GM06990 (cell line): Measurements from ENCODE around the gene B3GLCT.

Experiments
- DNase-seq: peaks from one replicate; pipeline ENCODE4 v3.0.0-alpha.2; 2011; ENCODE audit not compliant: insufficient read length; ENCODE audit errors: extremely low read depth
- H3K27me3 ChIP-seq: replicated peaks from 2 replicates; pipeline ENCODE4 v1.6.0; 2011; ENCODE audit warnings: low read length; ENCODE audit not compliant: control insufficient read depth, insufficient read depth
- H3K36me3 ChIP-seq: 2 replicates; pipeline ENCODE4 v1.5.1; 2011; ENCODE audit warnings: low read length; ENCODE audit not compliant: control insufficient read depth, insufficient read depth
- H3K4me3 ChIP-seq: replicated peaks from 2 replicates; pipeline ENCODE4 v1.5.1; 2011; ENCODE audit warnings: low read depth, mild to moderate bottlenecking, control low read depth, low read length
- TF ChIP-seq, protein P1 (sequence below): IDR thresholded peaks from 2 replicates; pipeline ENCODE4 v1.5.1; 2011; ENCODE audit warnings: low read length, control low read depth, mild to moderate bottlenecking, inconsistent platforms; ENCODE audit not compliant: insufficient read depth, poor library complexity, severe bottlenecking

The B3GLCT gene

DNA sequence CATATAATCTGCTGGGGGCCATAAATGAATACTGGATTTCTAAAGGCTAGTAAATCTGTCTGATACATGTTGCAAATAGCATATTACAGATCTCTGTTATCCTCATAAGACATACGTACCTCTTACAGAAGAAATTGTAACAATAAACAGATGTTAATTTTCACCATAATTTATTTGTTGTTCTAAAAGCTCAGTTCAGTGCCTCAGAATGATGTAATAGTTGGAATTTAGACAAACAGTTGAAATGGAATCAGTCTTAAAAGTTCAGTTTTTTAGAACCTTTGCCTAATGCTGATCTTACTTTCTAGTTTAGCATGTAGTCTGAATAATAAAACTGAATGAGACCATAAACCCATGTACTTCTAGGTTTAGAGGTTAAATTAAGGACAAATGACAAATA is 43.1 kb downstream of the B3GLCT start:
- Histone ChIP-seq H3K36me3 (no peaks in the 10 kb centered on the region), H3K4me3 (no peak overlapping the region), H3K27me3 (no peaks in the 10 kb centered on the region)
- no peak for DNase-seq
- TF ChIP-seq, protein P1, sequence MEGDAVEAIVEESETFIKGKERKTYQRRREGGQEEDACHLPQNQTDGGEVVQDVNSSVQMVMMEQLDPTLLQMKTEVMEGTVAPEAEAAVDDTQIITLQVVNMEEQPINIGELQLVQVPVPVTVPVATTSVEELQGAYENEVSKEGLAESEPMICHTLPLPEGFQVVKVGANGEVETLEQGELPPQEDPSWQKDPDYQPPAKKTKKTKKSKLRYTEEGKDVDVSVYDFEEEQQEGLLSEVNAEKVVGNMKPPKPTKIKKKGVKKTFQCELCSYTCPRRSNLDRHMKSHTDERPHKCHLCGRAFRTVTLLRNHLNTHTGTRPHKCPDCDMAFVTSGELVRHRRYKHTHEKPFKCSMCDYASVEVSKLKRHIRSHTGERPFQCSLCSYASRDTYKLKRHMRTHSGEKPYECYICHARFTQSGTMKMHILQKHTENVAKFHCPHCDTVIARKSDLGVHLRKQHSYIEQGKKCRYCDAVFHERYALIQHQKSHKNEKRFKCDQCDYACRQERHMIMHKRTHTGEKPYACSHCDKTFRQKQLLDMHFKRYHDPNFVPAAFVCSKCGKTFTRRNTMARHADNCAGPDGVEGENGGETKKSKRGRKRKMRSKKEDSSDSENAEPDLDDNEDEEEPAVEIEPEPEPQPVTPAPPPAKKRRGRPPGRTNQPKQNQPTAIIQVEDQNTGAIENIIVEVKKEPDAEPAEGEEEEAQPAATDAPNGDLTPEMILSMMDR: no peak

GRCh38 chr13:31245598-31246373 is 46.0 kb downstream of the B3GLCT start:
- no peaks in the 10 kb centered on the region for H3K27me3 ChIP-seq
- no peak overlapping the region for H3K4me3 ChIP-seq
- DNase-seq: no peak
- H3K36me3 ChIP-seq: no peaks in the 10 kb centered on the region
- TF ChIP-seq, protein P1: no peak

DNA sequence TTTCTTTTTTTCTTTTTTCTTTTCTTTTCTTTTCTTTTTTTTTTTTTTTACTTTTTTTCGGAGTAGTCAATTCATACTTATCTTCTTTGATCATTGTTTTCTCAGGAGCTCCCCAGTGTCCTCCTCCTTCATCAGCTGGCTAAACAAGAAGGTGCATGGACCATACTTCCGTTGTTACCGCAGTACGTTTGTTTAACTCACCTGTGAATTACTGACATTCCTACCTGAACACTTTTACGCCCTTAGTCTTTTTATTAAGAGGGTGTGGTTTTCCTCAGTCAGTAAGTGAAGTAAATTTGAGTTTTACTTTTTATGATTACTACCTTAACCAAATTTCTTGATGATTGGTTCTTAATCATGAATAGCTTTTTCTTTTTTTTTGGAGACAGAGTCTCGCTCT is 47.1 kb downstream of the B3GLCT start:
- TF ChIP-seq, protein P1: no peak
- H3K36me3 ChIP-seq: no peaks in the 10 kb centered on the region
- DNase-seq: no peak
- H3K27me3 ChIP-seq: no peaks in the 10 kb centered on the region
- H3K4me3 ChIP-seq: no peak overlapping the region

- no peaks in the 10 kb centered on the region for H3K36me3 ChIP-seq
- no peaks in the 10 kb centered on the region for H3K27me3 ChIP-seq
- no peak overlapping the region for H3K4me3 ChIP-seq
- no peak for DNase-seq
- TF ChIP-seq, protein P1: no peak
Observed at GRCh38 chr13:31248361-31248760, 48.6 kb downstream of the B3GLCT start.

- H3K36me3 ChIP-seq: no peaks in the 10 kb centered on the region
- no peak for DNase-seq
- TF ChIP-seq, protein P1: no peak
- H3K4me3 ChIP-seq: no peak overlapping the region
- H3K27me3 ChIP-seq: no peaks in the 10 kb centered on the region
Observed at GRCh38 chr13:31248965-31249539, 49.3 kb downstream of the B3GLCT start.

- Histone ChIP-seq H3K4me3 (no peak overlapping the region), H3K27me3 (no peaks in the 10 kb centered on the region), H3K36me3 (no peaks in the 10 kb centered on the region)
- DNase-seq: no peak
- TF ChIP-seq, protein P1: no peak
Observed at GRCh38 chr13:31250435-31250834, 50.7 kb downstream of the B3GLCT start.
